Liver (tissue), 3 donors: ENCODE measurements around the gene KCNJ15.

Experiments used
- JUND ChIP-seq, 2 donors: IDR thresholded peaks; 2 replicates each; pipeline ENCODE4 v1.6.1; 2016; ENCODE audit warnings: antibody characterized with exemption in 2 of 2
- SP1 ChIP-seq: IDR thresholded peaks from 2 replicates; pipeline ENCODE4 v1.6.1; 2018; ENCODE audit warnings: antibody characterized with exemption, mild to moderate bottlenecking
- TAF1 ChIP-seq: conservative IDR thresholded peaks from 2 replicates; pipeline ENCODE4 v1.6.1; 2016; ENCODE audit warnings: antibody characterized with exemption, mild to moderate bottlenecking
- YY1 ChIP-seq: IDR thresholded peaks from 2 replicates; pipeline ENCODE4 v1.6.1; 2016; ENCODE audit warnings: antibody characterized with exemption, mild to moderate bottlenecking
- TF ChIP-seq, protein P1 (sequence below): fragments of 150-350 bp; IDR thresholded peaks from 2 replicates; pipeline ENCODE4 v1.5.1; 2017; ENCODE audit warnings: improper control_type of control experiment, low read depth, low read length; ENCODE audit not compliant: missing input control
- donor health status: healthy.
- donor health status: healthy.

DNA sequence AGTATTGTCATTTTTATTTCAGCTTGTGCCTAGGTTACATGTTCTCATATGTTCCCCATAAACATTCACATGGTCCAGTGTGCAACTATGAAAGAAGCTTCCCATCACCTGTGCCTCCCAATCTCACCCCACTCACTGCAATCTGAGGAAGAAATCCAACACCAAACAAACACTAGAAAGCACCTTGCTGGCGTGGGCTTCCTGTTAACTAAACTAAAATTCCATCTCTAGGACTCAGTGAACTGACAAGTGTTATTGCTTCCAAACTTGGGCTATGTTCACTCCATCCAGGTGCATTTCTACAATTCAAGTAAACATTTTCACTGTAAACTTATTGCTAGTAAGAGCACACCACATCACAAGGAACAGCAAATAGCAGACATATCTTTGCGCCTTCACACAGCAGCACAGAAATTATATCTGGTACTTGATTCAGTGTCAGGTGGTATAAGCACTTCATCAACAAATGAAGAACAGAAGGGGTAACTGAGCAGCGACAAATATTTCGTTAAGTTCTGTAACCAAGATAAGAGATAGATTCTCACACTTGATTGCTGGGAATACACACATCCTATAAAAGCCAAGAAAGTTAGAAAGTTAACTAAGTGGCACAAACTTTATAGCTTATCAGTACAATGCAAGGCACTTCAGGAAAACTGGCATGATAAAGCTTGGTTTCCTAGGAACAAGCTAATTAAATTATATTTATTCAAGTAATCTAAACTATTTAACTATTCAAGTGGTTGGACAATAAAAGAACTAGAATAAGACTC is 8.9 kb upstream of the KCNJ15 start:
- TF ChIP-seq, protein P1, sequence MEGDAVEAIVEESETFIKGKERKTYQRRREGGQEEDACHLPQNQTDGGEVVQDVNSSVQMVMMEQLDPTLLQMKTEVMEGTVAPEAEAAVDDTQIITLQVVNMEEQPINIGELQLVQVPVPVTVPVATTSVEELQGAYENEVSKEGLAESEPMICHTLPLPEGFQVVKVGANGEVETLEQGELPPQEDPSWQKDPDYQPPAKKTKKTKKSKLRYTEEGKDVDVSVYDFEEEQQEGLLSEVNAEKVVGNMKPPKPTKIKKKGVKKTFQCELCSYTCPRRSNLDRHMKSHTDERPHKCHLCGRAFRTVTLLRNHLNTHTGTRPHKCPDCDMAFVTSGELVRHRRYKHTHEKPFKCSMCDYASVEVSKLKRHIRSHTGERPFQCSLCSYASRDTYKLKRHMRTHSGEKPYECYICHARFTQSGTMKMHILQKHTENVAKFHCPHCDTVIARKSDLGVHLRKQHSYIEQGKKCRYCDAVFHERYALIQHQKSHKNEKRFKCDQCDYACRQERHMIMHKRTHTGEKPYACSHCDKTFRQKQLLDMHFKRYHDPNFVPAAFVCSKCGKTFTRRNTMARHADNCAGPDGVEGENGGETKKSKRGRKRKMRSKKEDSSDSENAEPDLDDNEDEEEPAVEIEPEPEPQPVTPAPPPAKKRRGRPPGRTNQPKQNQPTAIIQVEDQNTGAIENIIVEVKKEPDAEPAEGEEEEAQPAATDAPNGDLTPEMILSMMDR: no peak
- TF ChIP-seq JUND (IDR thresholded peaks at IDR 0.05): no peak
- TF ChIP-seq YY1: no peak
- no peak for TF ChIP-seq SP1
- no peak for TF ChIP-seq TAF1
